HEK293 (cell line): ENCODE measurements around the gene S1PR4.

Experiments
- CTCF ChIA-PET: fragments of 350-600 bp; formaldehyde crosslinking; extraction: SDS; loops from one replicate; lab custom pipeline; 2021; ENCODE audit warnings: antibody characterized with exemption; lab: Yijun Ruan, JAX
- POLR2A ChIA-PET: fragments of 300-600 bp; formaldehyde crosslinking; extraction: SDS; loops from one replicate; lab custom pipeline; 2020; ENCODE audit warnings: antibody characterized with exemption, inconsistent platforms; lab: Yijun Ruan, JAX
- H3K27ac ChIP-seq: fragments of 200-500 bp; sonication (Bioruptor generic); 2 replicates; pipeline ENCODE4 v1.5.1; 2014; ENCODE audit warnings: low read depth, low read length, control low read depth, inconsistent platforms; ENCODE audit errors: extremely low read depth
- H3K36me3 ChIP-seq, 2 experiments: fragments of 200-500 bp in 1 of 2; sonication (Bioruptor generic) in 1 of 2; 1 replicate in 1 of 2; 2 replicates in 1 of 2; pipeline ENCODE4 v1.5.1; 2014 to 2017; ENCODE audit warnings: inconsistent platforms in 2 of 2, low read length in 2 of 2; ENCODE audit not compliant: control insufficient read depth in 2 of 2, insufficient read depth in 1 of 2
- H3K4me1 ChIP-seq: fragments of 200-500 bp; sonication (Bioruptor generic); 2 replicates; pipeline ENCODE4 v1.5.1; 2014; ENCODE audit warnings: mild to moderate bottlenecking, low read length, inconsistent platforms; ENCODE audit not compliant: control insufficient read depth, insufficient read depth
- H3K4me3 ChIP-seq: 2 replicates; pipeline ENCODE4 v1.5.1; 2011; ENCODE audit warnings: low read depth, mild to moderate bottlenecking, control low read depth, low read length, moderate library complexity
- H3K9me3 ChIP-seq: fragments of 200-500 bp; sonication (Bioruptor generic); 2 replicates; pipeline ENCODE4 v1.5.1; 2014; ENCODE audit warnings: low read depth, low read length, inconsistent platforms; ENCODE audit not compliant: control insufficient read depth, insufficient read depth
- ATF2 ChIP-seq: fragments of 450-650 bp; formaldehyde crosslinking; IDR thresholded peaks from 2 replicates; pipeline ENCODE4 v1.5.1; 2016; ENCODE audit warnings: missing biosample characterization, missing genetic modification characterization, low read depth
- CTCF ChIP-seq: fragments of 450-650 bp; formaldehyde crosslinking; IDR thresholded peaks from 2 replicates; pipeline ENCODE4 v1.5.1; 2016; ENCODE audit warnings: missing biosample characterization, missing genetic modification characterization
- GLIS1 ChIP-seq: fragments of 450-650 bp; formaldehyde crosslinking; IDR thresholded peaks from 2 replicates; pipeline ENCODE4 v1.5.1; 2016; ENCODE audit warnings: missing biosample characterization, missing genetic modification characterization
- KLF16 ChIP-seq: fragments of 450-650 bp; formaldehyde crosslinking; IDR thresholded peaks from 2 replicates; pipeline ENCODE4 v1.5.1; 2017; ENCODE audit warnings: missing biosample characterization, missing genetic modification characterization
- KLF17 ChIP-seq: fragments of 450-650 bp; formaldehyde crosslinking; IDR thresholded peaks from 2 replicates; pipeline ENCODE4 v1.5.1; 2016; ENCODE audit warnings: missing biosample characterization, missing genetic modification characterization
- KLF7 ChIP-seq: fragments of 450-650 bp; formaldehyde crosslinking; IDR thresholded peaks from 2 replicates; pipeline ENCODE4 v1.5.1; 2016; ENCODE audit warnings: missing biosample characterization, missing genetic modification characterization, borderline replicate concordance
- KLF8 ChIP-seq: fragments of 450-650 bp; formaldehyde crosslinking; IDR thresholded peaks from 2 replicates; pipeline ENCODE4 v1.5.1; 2016; ENCODE audit warnings: missing biosample characterization, missing genetic modification characterization
- SP3 ChIP-seq: fragments of 450-650 bp; formaldehyde crosslinking; IDR thresholded peaks from 2 replicates; pipeline ENCODE4 v1.5.1; 2016; ENCODE audit warnings: missing biosample characterization, missing genetic modification characterization
- TRIM28 ChIP-seq: IDR thresholded peaks from 2 replicates; pipeline ENCODE4 v1.6.1; 2011; ENCODE audit warnings: low read length, control low read depth, borderline replicate concordance
- ZBTB26 ChIP-seq: fragments of 450-650 bp; formaldehyde crosslinking; optimal IDR thresholded peaks from 2 replicates; pipeline ENCODE3; 2016; ENCODE audit warnings: missing biosample characterization, mild to moderate bottlenecking, missing genetic modification characterization
- ZIC2 ChIP-seq: fragments of 450-650 bp; formaldehyde crosslinking; IDR thresholded peaks from 2 replicates; pipeline ENCODE4 v1.5.1; 2016; ENCODE audit warnings: missing biosample characterization, missing genetic modification characterization
- ZNF280D ChIP-seq: fragments of 450-650 bp; formaldehyde crosslinking; IDR thresholded peaks from 2 replicates; pipeline ENCODE4 v1.5.1; 2016; ENCODE audit warnings: missing biosample characterization, missing genetic modification characterization
- ZNF311 ChIP-seq: fragments of 450-650 bp; formaldehyde crosslinking; IDR thresholded peaks from 2 replicates; pipeline ENCODE4 v1.5.1; 2017; ENCODE audit warnings: missing biosample characterization, missing genetic modification characterization, borderline replicate concordance
- ZNF48 ChIP-seq: fragments of 450-650 bp; formaldehyde crosslinking; IDR thresholded peaks from 2 replicates; pipeline ENCODE4 v1.5.1; 2016; ENCODE audit warnings: missing biosample characterization, missing genetic modification characterization
- ZNF513 ChIP-seq: fragments of 450-650 bp; IDR thresholded peaks from 2 replicates; pipeline ENCODE4 v1.5.1; 2018; ENCODE audit warnings: missing biosample characterization, missing genetic modification characterization
- ZNF629 ChIP-seq: fragments of 450-650 bp; formaldehyde crosslinking; IDR thresholded peaks from 2 replicates; pipeline ENCODE4 v1.5.1; 2017; ENCODE audit warnings: missing biosample characterization, missing genetic modification characterization
- ZNF704 ChIP-seq: fragments of 450-650 bp; formaldehyde crosslinking; IDR thresholded peaks from 2 replicates; pipeline ENCODE4 v1.5.1; 2016; ENCODE audit warnings: missing biosample characterization, missing genetic modification characterization
- ZNF76 ChIP-seq: fragments of 450-650 bp; formaldehyde crosslinking; IDR thresholded peaks from 2 replicates; pipeline ENCODE4; 2016; ENCODE audit warnings: low read depth, missing biosample characterization, missing genetic modification characterization, borderline replicate concordance
- ZNF777 ChIP-seq: fragments of 450-650 bp; formaldehyde crosslinking; IDR thresholded peaks from 2 replicates; pipeline ENCODE4 v1.5.1; 2017; ENCODE audit warnings: missing biosample characterization, missing genetic modification characterization, borderline replicate concordance
- ZNF791 ChIP-seq: fragments of 450-650 bp; formaldehyde crosslinking; IDR thresholded peaks from 2 replicates; pipeline ENCODE4 v1.5.1; 2016; ENCODE audit warnings: missing biosample characterization, missing genetic modification characterization
- ZNF830 ChIP-seq: fragments of 450-650 bp; IDR thresholded peaks from 2 replicates; pipeline ENCODE4 v1.5.0; 2018; ENCODE audit warnings: missing biosample characterization, missing genetic modification characterization, low read depth, mild to moderate bottlenecking, moderate library complexity
- ZSCAN23 ChIP-seq: fragments of 450-650 bp; formaldehyde crosslinking; IDR thresholded peaks from 2 replicates; pipeline ENCODE4 v1.5.1; 2016; ENCODE audit warnings: missing biosample characterization, missing genetic modification characterization
- ZSCAN4 ChIP-seq: fragments of 450-650 bp; formaldehyde crosslinking; IDR thresholded peaks from 2 replicates; pipeline ENCODE4 v1.5.1; 2017; ENCODE audit warnings: missing biosample characterization, missing genetic modification characterization

Gene S1PR4

GRCh38 chr19:3131168-3131567, 47.4 kb upstream of the S1PR4 start (continued):
- TF ChIP-seq ZNF280D (tag by site-specific recombination) (no peak), ZIC2 (tag by site-specific recombination) (no peak), CTCF (tag by site-specific recombination) (no peak), KLF8 (tag by site-specific recombination) (no peak), ZNF777 (tag by site-specific recombination) (no peak), KLF7 (tag by site-specific recombination) (no peak), KLF17 (tag by site-specific recombination) (no peak)

- Histone ChIP-seq H3K9me3 (no peaks in the 10 kb centered on the region), H3K27ac (no peak overlapping the region), H3K36me3 (no peaks in the 10 kb centered on the region), H3K4me3 (no peak overlapping the region), H3K4me1 (no peaks in the 10 kb centered on the region)
- CTCF ChIA-PET, result interaction anchor here (0.6 to 1.6 kb wide), 5 partner anchors 7 to 30 kb away, joined by 3 to 7 read pairs (median 3); no protein-coding TSS in a partner anchor
- POLR2A ChIA-PET, result no interaction called here
- no peak for TF ChIP-seq ZNF311 (tag by site-specific recombination)
- TF ChIP-seq ATF2 (tag by site-specific recombination), result no peak
- no peak for TF ChIP-seq ZSCAN23
- no peak for TF ChIP-seq TRIM28
- TF ChIP-seq SP3 (tag by site-specific recombination), result no peak
- TF ChIP-seq ZNF513 (tag by site-specific recombination), result no peak
- no peak for TF ChIP-seq ZNF48
- no peak for TF ChIP-seq KLF16 (tag by site-specific recombination)
- no peak for TF ChIP-seq ZNF629 (tag by site-specific recombination)
- TF ChIP-seq ZSCAN4, result no peak
- TF ChIP-seq ZBTB26 (tag by site-specific recombination), result no peak
- no peak for TF ChIP-seq ZNF704 (tag by site-specific recombination)
- TF ChIP-seq ZNF76, result no peak
- no peak for TF ChIP-seq ZNF830 (tag by site-specific recombination)
- TF ChIP-seq GLIS1 (tag by site-specific recombination), result peak; percentile 79
- no peak for TF ChIP-seq ZNF791 (tag by site-specific recombination)
Measured at GRCh38 chr19:3132971-3133792, 45.4 kb upstream of the S1PR4 start.
